ENCODE data around the gene HECA. TPM values are rescaled to one million over a fixed set of nuclear protein-coding genes. Genes with fewer than 3 reads are reported as not detected.
"Not testable (repeated sequence)": the region's sequence is repeated elsewhere in the genome, so short reads cannot be mapped to it uniquely, and the experiment has no call there.

Gene HECA
- total RNA-seq, 1 experiment from 2014 or later = 5.2 TPM

DNA sequence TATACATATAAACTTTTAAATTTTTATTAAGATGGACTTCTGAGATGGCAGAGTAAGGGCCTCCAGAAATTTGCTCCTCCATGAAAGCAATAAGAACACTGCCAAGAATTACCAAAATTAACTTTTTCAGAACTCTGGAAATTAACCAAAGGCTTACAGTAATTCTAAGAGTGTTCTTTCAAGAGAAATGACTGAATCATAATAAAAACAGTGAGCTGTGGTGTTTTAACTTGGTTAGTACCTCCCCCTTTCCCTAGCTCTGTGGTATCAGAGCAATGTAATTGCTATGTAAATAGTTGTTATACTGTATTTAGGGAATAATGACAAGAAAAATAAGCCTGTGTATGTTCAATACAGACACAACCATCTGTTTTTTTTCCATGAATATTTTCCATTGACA lies 19.0 kb downstream of the HECA start:
- no peak for DNase-seq (ENCODE audit: low read depth)
- in situ Hi-C loops (cut with HindIII; ENCODE audit: low pct_unique_long_range_greater_than_20kb, low sequenced_read_pairs) = no loop called here

DNA sequence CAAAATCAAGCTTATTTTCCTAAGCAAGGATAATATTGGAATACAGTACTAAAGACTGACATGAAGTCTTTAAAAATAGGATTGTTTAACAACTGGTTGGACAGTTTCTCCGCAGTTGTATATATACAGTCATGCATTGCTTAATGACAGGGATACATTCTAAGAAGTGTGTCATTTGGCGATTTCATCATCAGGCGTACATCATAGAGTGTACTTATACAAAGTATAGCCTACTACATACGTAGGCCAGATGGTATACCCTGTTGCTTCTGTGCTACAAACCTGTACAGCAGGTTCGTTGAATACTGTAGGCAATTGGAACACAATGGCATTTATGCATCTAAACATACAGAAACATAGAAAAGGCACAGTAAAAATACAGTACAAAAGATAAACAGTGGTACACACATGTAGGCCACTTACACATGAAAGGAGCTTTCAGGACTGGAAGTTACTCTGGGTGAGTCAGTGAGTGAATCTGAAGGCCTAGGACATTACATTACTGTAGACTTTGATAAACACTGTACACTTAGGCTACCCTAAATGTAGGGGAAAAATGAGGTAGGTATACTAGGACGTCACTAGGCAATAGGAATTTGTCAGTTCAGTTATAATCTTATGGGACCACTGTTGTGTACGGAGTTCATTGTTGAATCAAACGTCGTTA lies 20.1 kb downstream of the HECA start:
- in situ Hi-C loops (cut with HindIII; ENCODE audit: low pct_unique_long_range_greater_than_20kb, low sequenced_read_pairs) = no loop called here
- no peak for DNase-seq (ENCODE audit: low read depth)

DNA sequence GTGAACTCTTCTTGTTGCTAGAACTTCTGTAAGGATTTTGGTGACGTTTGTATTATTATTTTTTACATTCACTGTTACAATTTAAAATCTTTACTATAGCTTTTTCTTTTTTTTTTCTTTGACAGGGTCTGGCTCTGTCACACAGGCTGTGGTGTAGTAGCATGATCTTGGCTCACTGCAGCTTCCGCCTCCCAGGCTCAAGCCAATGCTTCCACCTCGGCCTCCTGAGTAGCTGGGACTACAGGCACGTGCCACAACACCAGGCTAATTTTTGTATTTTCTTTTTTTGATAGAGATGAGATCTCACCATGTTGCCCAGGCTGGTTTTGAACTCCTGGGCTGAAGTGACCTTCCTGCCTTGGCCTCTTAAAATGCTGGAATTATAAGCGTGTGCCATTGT lies 21.2 kb downstream of the HECA start:
- in situ Hi-C loops (cut with HindIII; ENCODE audit: low pct_unique_long_range_greater_than_20kb, low sequenced_read_pairs) = no loop called here
- DNase-seq (ENCODE audit: low read depth) = no peak

DNA sequence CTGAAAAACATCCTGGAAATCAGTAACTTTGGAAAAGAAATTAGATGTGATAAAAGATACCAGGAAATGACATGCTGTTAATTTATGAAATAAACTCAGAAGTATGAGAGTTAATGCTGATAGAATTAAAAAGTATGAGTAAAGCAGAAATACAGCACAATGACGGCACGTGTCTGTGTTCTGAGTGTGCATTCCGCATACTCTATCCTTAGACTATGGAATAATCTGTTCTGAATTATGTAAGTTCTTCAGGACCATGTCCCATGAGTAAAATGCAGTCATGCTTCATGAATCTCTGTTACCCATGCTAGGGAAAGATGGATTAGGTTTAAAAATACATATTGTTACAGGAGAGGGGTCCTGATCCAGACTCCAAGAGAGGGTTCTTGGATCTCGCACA lies 21.7 kb downstream of the HECA start:
- in situ Hi-C loops (cut with HindIII; ENCODE audit: low pct_unique_long_range_greater_than_20kb, low sequenced_read_pairs) = no loop called here

DNA sequence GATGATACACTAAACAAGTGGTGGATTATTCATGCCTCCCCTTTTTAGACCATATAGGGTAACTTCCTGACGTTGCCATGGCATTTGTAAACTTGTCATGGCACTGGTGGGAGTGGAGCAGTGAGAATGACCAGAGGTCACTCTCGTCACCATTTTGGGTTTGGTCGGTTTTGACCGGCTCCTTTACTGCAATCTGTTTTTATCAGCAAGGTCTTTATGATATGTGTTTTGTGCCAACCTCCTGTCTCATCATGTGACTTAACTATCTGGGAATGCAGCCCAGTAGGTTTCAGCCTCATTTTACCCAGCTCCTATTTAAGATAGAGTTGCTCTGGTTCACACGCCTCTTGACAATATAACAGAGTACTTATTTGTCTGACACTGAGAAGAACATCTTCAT lies 22.2 kb downstream of the HECA start:
- in situ Hi-C loops (cut with HindIII; ENCODE audit: low pct_unique_long_range_greater_than_20kb, low sequenced_read_pairs); DNase-seq (ENCODE audit: low read depth): not testable (repeated sequence)

More for the DNA sequence above, 21.7 kb downstream of the HECA start:
- DNase-seq (ENCODE audit: low read depth) = no peak

DNA sequence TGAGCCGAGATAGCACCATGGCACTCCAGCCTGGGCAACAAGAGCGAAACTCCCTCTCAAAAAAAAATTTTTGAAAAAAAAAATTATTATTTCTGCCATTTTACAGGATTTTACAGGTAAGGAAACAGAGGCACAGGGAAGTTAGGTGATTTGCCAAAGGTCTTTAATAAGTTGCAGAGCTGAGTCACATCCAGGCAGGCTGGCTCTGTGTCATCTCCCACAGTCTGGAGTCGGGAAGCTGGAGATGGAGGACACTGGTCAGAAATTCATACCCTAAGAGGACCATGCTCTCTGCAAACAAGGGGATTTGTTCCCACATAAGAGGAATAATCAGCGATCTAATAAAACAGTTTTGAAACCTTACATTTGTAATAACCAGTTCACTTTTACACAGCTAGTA lies 24.1 kb downstream of the HECA start:
- in situ Hi-C loops (cut with HindIII; ENCODE audit: low pct_unique_long_range_greater_than_20kb, low sequenced_read_pairs) = no loop called here
- no peak for DNase-seq (ENCODE audit: low read depth)

DNA sequence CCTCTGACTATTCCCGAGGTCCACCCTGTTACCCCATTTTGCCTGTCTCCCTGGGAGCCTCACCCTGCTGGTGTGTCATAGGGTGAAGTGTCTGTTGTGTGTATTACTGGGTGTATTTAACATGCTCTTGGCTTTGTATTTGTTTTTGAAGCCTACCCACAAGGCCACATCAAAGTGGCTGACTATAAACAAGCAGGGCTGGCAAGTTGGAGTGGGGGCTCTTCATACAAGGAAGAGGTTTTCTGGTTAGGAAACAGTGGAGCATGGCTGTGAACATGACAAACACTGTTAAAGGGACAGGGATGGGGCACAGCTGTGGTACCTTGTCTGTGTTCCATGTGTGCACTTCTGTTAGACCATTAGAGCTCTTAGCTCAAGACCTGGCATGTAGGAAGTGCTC lies 26.3 kb downstream of the HECA start:
- no peak for DNase-seq (ENCODE audit: low read depth)
- in situ Hi-C loops (cut with HindIII; ENCODE audit: low pct_unique_long_range_greater_than_20kb, low sequenced_read_pairs) = no loop called here

DNA sequence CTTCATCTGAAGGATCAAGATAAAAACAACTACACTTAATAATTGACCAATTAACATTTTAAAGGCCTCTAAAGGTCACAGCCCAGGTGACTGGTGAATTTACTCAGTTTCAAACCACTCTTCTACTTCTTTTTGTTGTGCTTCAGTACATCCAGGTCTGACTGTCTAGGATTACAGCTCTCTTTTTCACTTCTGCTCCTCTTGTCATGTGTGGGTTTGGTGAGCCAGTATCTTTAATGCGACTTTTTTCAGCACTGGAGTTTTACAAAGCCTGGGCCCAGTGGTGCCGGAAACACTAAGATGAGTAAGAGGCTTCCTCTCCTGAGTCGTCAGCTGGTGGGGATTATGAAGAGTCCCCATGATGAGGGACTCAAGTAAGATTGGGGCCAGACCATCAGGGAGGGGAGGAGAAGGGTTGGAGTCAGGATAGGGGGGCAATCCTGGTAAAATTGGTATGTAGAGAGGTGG lies 27.0 kb downstream of the HECA start:
- no peak for DNase-seq (ENCODE audit: low read depth)
- in situ Hi-C loops (cut with HindIII; ENCODE audit: low pct_unique_long_range_greater_than_20kb, low sequenced_read_pairs) = no loop called here

DNA sequence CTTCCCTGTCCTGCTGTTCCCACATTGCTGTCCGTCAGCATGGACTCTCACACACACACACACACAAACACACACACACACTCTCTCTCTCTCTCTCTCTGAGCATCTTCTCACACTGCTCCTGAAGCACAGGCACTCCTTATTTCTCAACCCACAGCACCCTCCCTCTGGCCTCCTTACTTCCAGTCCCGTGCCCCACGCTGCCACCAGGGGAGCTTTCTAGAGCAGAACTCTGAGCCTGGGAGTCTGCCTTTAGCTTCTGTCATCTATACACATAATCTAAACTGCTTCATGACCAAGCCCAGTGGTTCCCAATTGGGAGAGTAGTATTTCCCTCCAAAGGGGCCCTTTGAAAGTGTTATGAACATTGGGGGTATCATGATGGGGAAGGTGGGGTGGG lies 29.1 kb downstream of the HECA start:
- DNase-seq (ENCODE audit: low read depth) = no peak
- in situ Hi-C loops (cut with HindIII; ENCODE audit: low pct_unique_long_range_greater_than_20kb, low sequenced_read_pairs) = no loop called here

DNA sequence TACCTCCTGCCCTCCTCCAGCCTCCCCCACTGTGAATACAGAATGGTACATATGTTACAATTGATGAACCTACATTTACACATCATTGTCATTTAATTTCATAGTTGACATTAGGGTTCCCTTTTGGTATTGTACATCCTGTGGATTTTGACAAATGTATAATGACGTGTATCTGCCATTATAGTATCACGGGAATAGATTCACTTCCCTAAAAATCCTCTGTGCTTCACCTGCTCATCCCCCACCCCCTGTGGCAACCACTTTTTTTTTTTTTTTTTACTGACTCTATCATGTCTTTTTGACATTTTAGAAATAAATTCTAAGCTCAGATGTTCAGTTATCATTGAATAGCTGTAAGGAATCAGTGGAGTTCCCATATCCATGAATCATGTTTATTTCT lies 30.4 kb downstream of the HECA start:
- DNase-seq (ENCODE audit: low read depth) = no peak
- in situ Hi-C loops (cut with HindIII; ENCODE audit: low pct_unique_long_range_greater_than_20kb, low sequenced_read_pairs) = no loop called here

DNA sequence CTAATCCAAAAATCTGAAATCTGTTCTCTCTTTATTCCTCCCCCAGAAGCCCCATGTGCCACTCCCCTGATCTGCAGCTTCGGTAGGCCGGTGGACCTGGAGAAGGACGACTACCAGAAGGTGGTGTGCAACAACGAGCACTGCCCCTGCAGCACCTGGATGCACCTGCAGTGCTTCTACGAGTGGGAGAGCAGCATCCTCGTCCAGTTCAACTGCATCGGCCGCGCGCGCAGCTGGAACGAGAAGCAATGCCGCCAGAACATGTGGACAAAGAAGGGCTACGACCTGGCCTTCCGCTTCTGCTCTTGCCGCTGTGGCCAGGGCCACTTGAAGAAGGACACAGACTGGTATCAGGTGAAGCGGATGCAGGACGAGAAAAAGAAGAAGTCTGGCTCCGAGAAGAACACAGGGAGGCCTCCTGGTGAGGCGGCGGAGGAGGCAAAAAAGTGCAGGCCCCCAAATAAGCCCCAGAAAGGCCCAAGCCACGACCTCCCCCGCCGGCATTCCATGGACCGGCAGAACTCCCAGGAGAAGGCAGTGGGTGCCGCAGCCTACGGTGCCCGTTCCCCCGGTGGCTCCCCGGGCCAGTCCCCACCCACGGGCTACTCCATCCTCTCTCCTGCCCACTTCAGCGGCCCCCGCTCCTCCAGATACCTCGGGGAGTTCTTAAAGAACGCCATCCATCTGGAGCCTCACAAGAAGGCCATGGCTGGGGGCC lies 31.5 kb downstream of the HECA start:
- DNase-seq (ENCODE audit: low read depth) = no peak
- in situ Hi-C loops (cut with HindIII; ENCODE audit: low pct_unique_long_range_greater_than_20kb, low sequenced_read_pairs) = no loop called here

DNA sequence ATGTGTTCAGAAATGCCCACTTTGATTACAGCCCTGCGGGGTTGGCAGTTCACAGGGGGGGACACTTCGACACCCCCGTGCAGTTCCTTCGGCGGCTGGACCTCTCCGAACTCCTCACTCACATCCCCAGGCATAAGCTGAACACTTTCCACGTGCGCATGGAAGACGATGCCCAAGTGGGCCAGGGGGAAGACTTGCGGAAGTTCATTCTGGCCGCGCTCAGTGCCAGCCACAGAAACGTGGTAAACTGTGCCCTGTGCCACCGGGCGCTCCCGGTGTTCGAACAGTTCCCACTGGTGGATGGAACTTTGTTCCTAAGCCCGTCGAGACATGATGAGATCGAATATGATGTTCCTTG lies 32.1 kb downstream of the HECA start:
- in situ Hi-C loops (cut with HindIII; ENCODE audit: low pct_unique_long_range_greater_than_20kb, low sequenced_read_pairs) = no loop called here
- no peak for DNase-seq (ENCODE audit: low read depth)

DNA sequence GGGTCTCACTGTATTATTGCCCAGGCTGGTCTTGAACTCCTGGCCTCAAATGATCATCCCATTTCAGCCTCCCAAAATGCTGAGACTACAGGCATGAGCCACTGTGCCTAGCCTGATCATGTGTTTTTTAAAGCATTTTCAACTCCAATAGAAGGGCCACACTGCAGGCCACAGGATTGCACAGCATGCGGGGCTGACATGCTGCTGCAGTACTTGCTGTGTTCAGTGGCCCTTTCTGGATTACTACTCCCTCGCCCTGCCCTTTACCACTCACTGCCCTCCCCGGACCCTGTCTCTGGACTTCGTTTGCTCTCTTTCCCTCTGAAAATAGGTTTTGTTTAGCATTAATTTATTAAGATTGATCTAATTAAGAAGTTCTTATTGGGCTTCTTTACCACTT lies 37.3 kb downstream of the HECA start:
- in situ Hi-C loops (cut with HindIII; ENCODE audit: low pct_unique_long_range_greater_than_20kb, low sequenced_read_pairs) = no loop called here
- no peak for DNase-seq (ENCODE audit: low read depth)

DNA sequence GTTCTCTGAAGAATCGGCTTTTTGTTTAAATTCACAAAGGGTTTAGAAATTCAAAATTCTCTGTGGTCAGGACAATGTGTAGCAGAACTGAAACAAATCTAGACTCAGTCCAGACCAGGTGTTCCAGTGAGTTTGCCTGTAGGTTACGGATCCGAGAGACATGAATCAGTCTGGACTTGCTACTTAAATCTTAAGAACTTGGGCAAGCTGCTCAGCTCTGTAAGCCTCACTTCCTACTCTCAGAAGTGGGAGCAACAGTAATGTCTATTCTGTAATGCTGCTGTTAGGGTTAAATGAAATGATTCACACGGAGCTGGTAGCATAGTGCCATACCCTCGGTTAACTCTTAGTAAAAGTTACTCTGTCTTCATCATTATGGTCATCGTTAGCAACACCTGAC lies 37.7 kb downstream of the HECA start:
- DNase-seq (ENCODE audit: low read depth) = no peak
- in situ Hi-C loops (cut with HindIII; ENCODE audit: low pct_unique_long_range_greater_than_20kb, low sequenced_read_pairs) = no loop called here

DNA sequence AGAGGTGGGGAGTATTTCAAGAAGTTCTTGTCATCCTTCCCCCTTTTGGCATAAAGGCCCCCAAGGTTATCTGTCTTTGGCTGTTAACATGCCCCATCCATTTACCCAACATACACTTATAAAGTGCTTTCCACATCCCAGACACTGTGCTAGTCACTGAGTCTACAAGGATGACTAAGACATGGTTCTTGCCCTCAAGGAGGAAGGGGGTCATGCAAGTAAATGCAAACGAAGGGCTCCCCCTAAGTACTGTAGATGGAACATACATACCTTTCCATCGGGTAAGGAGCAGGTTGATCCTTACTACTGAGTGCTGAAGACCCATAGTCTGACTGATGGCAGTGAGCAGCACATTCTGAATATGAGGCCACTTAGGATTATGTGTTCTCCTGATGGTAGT lies 38.3 kb downstream of the HECA start:
- DNase-seq (ENCODE audit: low read depth) = no peak
- in situ Hi-C loops (cut with HindIII; ENCODE audit: low pct_unique_long_range_greater_than_20kb, low sequenced_read_pairs) = no loop called here

DNA sequence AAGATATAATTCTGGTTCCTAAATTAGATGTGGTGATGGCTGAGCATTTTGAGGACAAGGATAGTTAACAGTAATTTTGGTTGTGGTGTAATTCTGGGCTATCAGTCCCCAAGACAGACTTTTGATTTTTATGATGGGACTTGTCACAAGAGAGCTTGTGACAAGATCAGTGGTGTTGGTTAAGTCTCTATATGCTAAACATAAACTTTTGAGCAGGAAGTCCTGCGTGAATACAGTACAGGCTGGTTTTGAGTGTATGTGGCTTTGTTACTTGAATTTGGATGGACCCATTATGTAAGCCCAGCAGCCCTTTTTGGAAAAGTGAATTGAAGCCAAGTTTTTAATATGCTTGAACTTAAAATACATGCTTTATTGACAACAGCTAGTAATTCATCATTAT lies 38.9 kb downstream of the HECA start:
- DNase-seq (ENCODE audit: low read depth) = no peak
- in situ Hi-C loops (cut with HindIII; ENCODE audit: low pct_unique_long_range_greater_than_20kb, low sequenced_read_pairs) = no loop called here

DNA sequence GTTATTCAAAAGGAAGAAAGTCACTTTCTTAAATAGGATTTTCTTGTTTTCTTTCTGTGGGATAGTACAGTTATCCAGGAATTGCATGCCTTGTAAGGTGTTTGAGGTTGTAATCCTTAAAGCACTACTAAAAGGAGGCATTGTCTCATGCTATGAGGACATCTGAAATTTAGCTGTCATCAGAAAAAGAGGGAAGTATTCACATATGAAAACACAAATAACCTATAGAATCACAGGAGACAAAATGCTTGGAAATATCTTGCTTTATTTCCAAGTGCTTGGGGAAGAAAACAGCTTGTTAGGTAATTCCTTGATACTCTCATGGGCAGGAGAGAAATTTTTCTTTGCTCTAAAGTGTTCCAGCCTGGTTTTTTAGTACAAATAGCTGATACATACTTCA lies 40.1 kb downstream of the HECA start:
- in situ Hi-C loops (cut with HindIII; ENCODE audit: low pct_unique_long_range_greater_than_20kb, low sequenced_read_pairs) = no loop called here

DNA sequence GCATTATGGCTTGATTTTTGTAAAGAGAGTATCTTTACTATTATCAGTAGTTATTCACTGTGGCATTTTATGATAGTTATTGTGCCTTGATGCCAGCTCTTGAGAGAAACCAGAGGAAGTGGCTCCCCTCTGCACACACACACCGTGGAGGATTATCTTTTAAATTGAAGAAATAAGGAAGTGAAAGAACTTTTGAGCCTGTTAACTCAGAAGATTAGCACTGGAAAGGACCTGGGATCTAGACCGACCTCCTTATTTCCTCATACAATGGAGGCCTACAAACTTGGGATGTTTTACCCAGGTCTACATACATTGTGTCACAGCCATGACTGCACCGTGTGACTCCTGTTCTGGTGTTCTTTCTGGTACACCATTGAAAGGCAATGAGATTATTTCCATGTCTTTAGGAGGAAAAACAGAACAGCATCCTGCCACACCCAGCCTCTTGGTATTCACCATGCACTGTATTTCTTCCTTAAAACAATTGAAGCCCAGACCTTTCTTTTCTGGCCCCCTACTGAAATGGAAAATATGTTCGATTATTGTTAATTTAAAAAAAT lies 40.6 kb downstream of the HECA start:
- DNase-seq (ENCODE audit: low read depth) = no peak
- in situ Hi-C loops (cut with HindIII; ENCODE audit: low pct_unique_long_range_greater_than_20kb, low sequenced_read_pairs) = no loop called here

More for the DNA sequence above, 40.1 kb downstream of the HECA start:
- DNase-seq (ENCODE audit: low read depth) = no peak

DNA sequence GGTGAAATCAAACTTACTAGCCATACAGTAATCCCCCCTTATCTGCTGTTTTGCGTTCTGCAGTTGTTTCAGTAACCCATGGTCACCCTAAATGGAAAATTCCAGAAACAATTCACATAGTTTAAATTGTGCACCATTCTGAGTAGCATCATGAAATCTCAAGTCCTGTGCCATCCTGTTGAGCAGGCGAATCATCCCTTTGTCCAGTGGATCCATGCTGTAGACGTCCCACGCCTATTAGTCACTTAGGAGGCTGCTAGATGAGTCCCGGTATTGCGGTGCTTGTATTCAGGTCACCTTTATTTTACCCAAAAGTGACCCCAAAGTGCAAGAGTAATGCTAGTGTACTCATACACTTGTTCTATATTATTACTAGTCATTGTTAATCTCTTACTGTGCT lies 46.4 kb downstream of the HECA start:
- in situ Hi-C loops (cut with HindIII; ENCODE audit: low pct_unique_long_range_greater_than_20kb, low sequenced_read_pairs) = no loop called here
- DNase-seq (ENCODE audit: low read depth) = no peak

DNA sequence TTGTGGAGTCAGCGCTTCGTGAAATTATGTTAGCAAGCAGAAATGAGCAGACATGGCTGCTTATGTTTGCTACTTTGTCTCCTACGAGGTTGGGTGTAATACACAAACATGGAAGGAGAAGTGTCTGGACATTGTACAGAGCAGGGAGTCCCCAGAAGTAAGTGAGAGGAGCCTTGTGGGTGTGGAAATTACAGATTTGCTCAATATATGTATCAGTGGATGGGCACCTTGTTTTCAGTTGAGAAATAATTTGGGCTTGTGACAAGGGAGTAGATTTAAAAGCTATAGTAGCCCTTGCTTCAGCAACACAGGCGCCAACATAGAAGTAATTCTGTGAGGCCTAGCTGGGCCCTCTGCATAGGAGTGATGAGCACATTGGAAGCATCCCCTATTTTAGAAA lies 49.2 kb downstream of the HECA start:
- DNase-seq (ENCODE audit: low read depth) = no peak
- in situ Hi-C loops (cut with HindIII; ENCODE audit: low pct_unique_long_range_greater_than_20kb, low sequenced_read_pairs) = no loop called here
